Kidney capillary endothelial cell (primary cell): ENCODE results near the gene LRP8.

Experiments used
- DNase-seq: peaks from one replicate; pipeline ENCODE4 v3.0.0-alpha.2; 2018; ENCODE audit warnings: low spot score

LRP8 gene

GRCh38 chr1:53304527-53304926 lies 23.3 kb downstream of the LRP8 start:
- DNase-seq: no peak

- DNase-seq: no peak
These were observed 23.9 kb downstream of the LRP8 start for GRCh38 chr1:53303726-53304515.

GRCh38 chr1:53303243-53303642 lies 24.6 kb downstream of the LRP8 start:
- no peak for DNase-seq

- DNase-seq: no peak
These were observed 28.6 kb downstream of the LRP8 start for GRCh38 chr1:53299233-53299632.

- DNase-seq: no peak
These were observed 29.7 kb downstream of the LRP8 start for GRCh38 chr1:53298045-53298637.

GRCh38 chr1:53297195-53297594 lies 30.7 kb downstream of the LRP8 start:
- no peak for DNase-seq

- no peak for DNase-seq
These were observed 31.6 kb downstream of the LRP8 start for GRCh38 chr1:53296117-53296749.

GRCh38 chr1:53295726-53296116 lies 32.1 kb downstream of the LRP8 start:
- DNase-seq: no peak

- no peak for DNase-seq
These were observed 32.6 kb downstream of the LRP8 start for GRCh38 chr1:53295295-53295694.

GRCh38 chr1:53294567-53294966 lies 33.3 kb downstream of the LRP8 start:
- peak; percentile 62 for DNase-seq

- no peak for DNase-seq
These were observed 33.8 kb downstream of the LRP8 start for GRCh38 chr1:53294061-53294460.

GRCh38 chr1:53293123-53293522 lies 34.7 kb downstream of the LRP8 start:
- no peak for DNase-seq

- DNase-seq: no peak
These were observed 35.2 kb downstream of the LRP8 start for GRCh38 chr1:53292690-53293089.

- no peak for DNase-seq
These were observed 36.3 kb downstream of the LRP8 start for GRCh38 chr1:53291574-53291973.

- DNase-seq: no peak
These were observed 39.0 kb downstream of the LRP8 start for GRCh38 chr1:53288790-53289429.

- DNase-seq: no peak
These were observed 39.7 kb downstream of the LRP8 start for GRCh38 chr1:53288002-53288789.

- no peak for DNase-seq
These were observed 40.9 kb downstream of the LRP8 start for GRCh38 chr1:53286955-53287354.

- no peak for DNase-seq
These were observed 41.7 kb downstream of the LRP8 start for GRCh38 chr1:53285969-53286760.

GRCh38 chr1:53285546-53285945 lies 42.3 kb downstream of the LRP8 start:
- no peak for DNase-seq

GRCh38 chr1:53284224-53285020 lies 43.4 kb downstream of the LRP8 start:
- no peak for DNase-seq
